Activated CD4-positive, alpha-beta T cell treated with anti-CD3 and anti-CD28 coated beads for 4 hours (primary cell): ENCODE data around the gene SAPCD2.

Source experiments
- DNase-seq, 2 donors: peaks; one replicate each; pipeline ENCODE4 v3.0.0-alpha.2; 2020

SAPCD2 gene

GRCh38 chr9:137080260-137081122 is 10.1 kb upstream of the SAPCD2 start:
- DNase-seq: no peak

GRCh38 chr9:137079401-137079787 is 9.0 kb upstream of the SAPCD2 start:
- no peak for DNase-seq

- no peak for DNase-seq
Measured at GRCh38 chr9:137078701-137079400, 8.5 kb upstream of the SAPCD2 start.

GRCh38 chr9:137077758-137078693 is 7.7 kb upstream of the SAPCD2 start:
- no peak for DNase-seq

- DNase-seq: peak in 1 of 2 donors; percentile 47
Measured at GRCh38 chr9:137077010-137077747, 6.8 kb upstream of the SAPCD2 start, which contains the start of gene UAP1L1. Gene UAP1L1 (plus strand): TSS chr9:137077517. CDS start chr9:137077533, 16 bp downstream.

GRCh38 chr9:137076636-137077009 is 6.3 kb upstream of the SAPCD2 start:
- DNase-seq: no peak

- no peak for DNase-seq
Measured at GRCh38 chr9:137075275-137075775, 5.0 kb upstream of the SAPCD2 start.

- no peak for DNase-seq
Measured at GRCh38 chr9:137074657-137075274, 4.4 kb upstream of the SAPCD2 start.

GRCh38 chr9:137073992-137074399 is 3.6 kb upstream of the SAPCD2 start:
- DNase-seq: no peak

- no peak for DNase-seq
Measured at GRCh38 chr9:137071282-137071681, 925 bp upstream of the SAPCD2 start.

- DNase-seq: no peak
Measured at GRCh38 chr9:137070906-137071275, 534 bp upstream of the SAPCD2 start.

- DNase-seq: no peak
Measured at GRCh38 chr9:137069508-137070091, 757 bp downstream of the SAPCD2 start.

- no peak for DNase-seq
Measured at GRCh38 chr9:137068539-137069507, 1.5 kb downstream of the SAPCD2 start.

GRCh38 chr9:137067860-137068538 is 2.4 kb downstream of the SAPCD2 start:
- DNase-seq: peak; percentile 83 to 86

- DNase-seq: no peak
Measured at GRCh38 chr9:137066096-137066861, 4.1 kb downstream of the SAPCD2 start.

- DNase-seq: no peak
Measured at GRCh38 chr9:137065336-137065967, 4.9 kb downstream of the SAPCD2 start.

GRCh38 chr9:137064880-137065164 is 5.5 kb downstream of the SAPCD2 start:
- no peak for DNase-seq
